Neural progenitor cell (in vitro differentiated cells): ENCODE results near the gene CDH20.

Experiments used
- CTCF ChIP-seq: fragments of 200-600 bp; sonication (generic); IDR thresholded peaks from 2 replicates; pipeline ENCODE4 v1.5.1; 2017; ENCODE audit warnings: antibody characterized with exemption, mild to moderate bottlenecking
- EZH2phosphoT487 ChIP-seq: fragments of 200-600 bp; sonication (generic); IDR thresholded peaks from 2 replicates; pipeline ENCODE4 v1.6.1; 2017; ENCODE audit warnings: antibody characterized with exemption

- TF ChIP-seq CTCF = no peak
- TF ChIP-seq EZH2phosphoT487 = no peak
Observed at GRCh38 chr18:61575419-61575818, 242.2 kb downstream of the CDH20 start.
